HepG2 (cell line): Measurements from ENCODE around the gene UAP1. TPM values are rescaled to one million over a fixed set of nuclear protein-coding genes. Genes with fewer than 3 reads are reported as not detected.

ENCODE experiments used
- CHD2 ChIP-seq: IDR thresholded peaks from 2 replicates; pipeline ENCODE4 v1.6.1; 2011; ENCODE audit warnings: low read depth, low read length, improper control_type of control experiment
- CREB1 ChIP-seq, 2 experiments: fragments of 450-650 bp in 1 of 2; IDR thresholded peaks; 2 replicates each; pipeline ENCODE4 v1.6.1; 2016 to 2017; ENCODE audit warnings: control low read depth in 1 of 2, mild to moderate bottlenecking in 1 of 2, missing compliant biosample characterization in 1 of 2, missing genetic modification characterization in 1 of 2
- ETV5 ChIP-seq: IDR thresholded peaks from 2 replicates; pipeline ENCODE4 v1.6.1; 2018; ENCODE audit warnings: missing biosample characterization, missing genetic modification reagents, inconsistent platforms, borderline replicate concordance
- FOXC1 ChIP-seq: sonication (generic); formaldehyde crosslinking; IDR thresholded peaks from 2 replicates; pipeline ENCODE4 v1.8.0; 2022; ENCODE audit warnings: mild to moderate bottlenecking, missing genetic modification reagents, borderline replicate concordance
- GABPA ChIP-seq, 2 experiments: IDR thresholded peaks; 2 replicates each; pipeline ENCODE4 v1.6.1; 2011 to 2016; ENCODE audit warnings: low read depth in 2 of 2, low read length in 1 of 2, missing biosample characterization in 1 of 2, missing genetic modification characterization in 1 of 2
- GATAD2A ChIP-seq: IDR thresholded peaks from 2 replicates; pipeline ENCODE4 v1.6.1; 2016
- JUNB ChIP-seq: sonication (generic); formaldehyde crosslinking; IDR thresholded peaks from 2 replicates; pipeline ENCODE4 v1.8.0; 2022; ENCODE audit warnings: missing genetic modification reagents, mild to moderate bottlenecking, borderline replicate concordance
- TOPORS ChIP-seq: sonication (generic); formaldehyde crosslinking; IDR thresholded peaks from 2 replicates; pipeline ENCODE4 v1.8.0; 2023; ENCODE audit warnings: mild to moderate bottlenecking, missing genetic modification reagents
- ZMYM3 ChIP-seq: sonication (generic); formaldehyde crosslinking; IDR thresholded peaks from 2 replicates; pipeline ENCODE4 v1.5.1; 2020; ENCODE audit warnings: mild to moderate bottlenecking, missing genetic modification reagents
- ZNF121 ChIP-seq: sonication (generic); formaldehyde crosslinking; IDR thresholded peaks from 2 replicates; pipeline ENCODE4 v1.5.0; 2020; ENCODE audit warnings: mild to moderate bottlenecking, missing genetic modification reagents
- ZNF180 ChIP-seq: sonication (generic); formaldehyde crosslinking; IDR thresholded peaks from 2 replicates; pipeline ENCODE4 v1.4.0; 2020; ENCODE audit warnings: low read depth, missing genetic modification reagents, borderline replicate concordance
- ZNF207 ChIP-seq: fragments of 450-650 bp; IDR thresholded peaks from 2 replicates; pipeline ENCODE4 v1.6.1; 2016; ENCODE audit warnings: antibody characterized with exemption, borderline replicate concordance
- ZNF432 ChIP-seq: sonication (generic); formaldehyde crosslinking; IDR thresholded peaks from 2 replicates; pipeline ENCODE4 v1.5.0; 2020; ENCODE audit warnings: missing genetic modification reagents, mild to moderate bottlenecking, borderline replicate concordance
- polyA plus RNA-seq, 8 experiments: library from polyadenylated mRNA; depleted of rRNA in 3 of 8; stranded (reverse) in 7 of 8; unstranded in 1 of 8; fragments of >200 nt; fragmentation: Illumina TruSeq in 4 of 8; extraction: Trizol in 4 of 8; gene quantifications; 2 replicates each; pipeline versions ENCODE4 v1.2.1 to v1.2.3, GENCODE V29; 2011 to 2016; ENCODE audit warnings: low read depth in 4 of 8, missing spikeins in 1 of 8, mixed read lengths in 1 of 8; ENCODE audit not compliant: insufficient read depth in 1 of 8
- total RNA-seq, 5 experiments: library from RNA; depleted of rRNA; stranded (reverse); fragments of >200 nt; fragmentation: Illumina TruSeq; extraction: Trizol; gene quantifications; 2 replicates each; pipeline ENCODE4 v1.2.3, GENCODE V29; 2016; ENCODE audit warnings: low read depth in 1 of 5
- TF ChIP-seq, protein P1 (sequence below): sonication (generic); formaldehyde crosslinking; IDR thresholded peaks from 2 replicates; pipeline ENCODE4 v1.8.0; 2022; ENCODE audit warnings: missing genetic modification reagents, low read depth, mild to moderate bottlenecking, borderline replicate concordance
- TF ChIP-seq, protein P2 (sequence below): IDR thresholded peaks from 2 replicates; pipeline ENCODE4 v1.6.1; 2012; ENCODE audit warnings: low read depth, low read length, improper control_type of control experiment
- TF ChIP-seq, protein P3 (sequence below): IDR thresholded peaks from 2 replicates; pipeline ENCODE4 v1.6.1; 2016; ENCODE audit warnings: control low read depth
- TF ChIP-seq, protein P4 (sequence below): sonication (generic); formaldehyde crosslinking; IDR thresholded peaks from 2 replicates; pipeline ENCODE4 v1.8.0; 2022; ENCODE audit warnings: missing genetic modification reagents, mild to moderate bottlenecking, moderate library complexity, borderline replicate concordance
- TF ChIP-seq, protein P5 (sequence below): IDR thresholded peaks from 2 replicates; pipeline ENCODE4 v1.6.1; 2016; ENCODE audit warnings: low read depth, borderline replicate concordance
- TF ChIP-seq, protein P6 (sequence below): sonication (generic); formaldehyde crosslinking; IDR thresholded peaks from 2 replicates; pipeline ENCODE4 v1.4.0; 2020; ENCODE audit warnings: low read depth, mild to moderate bottlenecking, missing genetic modification reagents

Gene UAP1
- total and polyA plus RNA-seq, 2 of the 13 experiments (the other 11 are each of a cell fraction or from before 2014, with no cell fraction given), result 48.4 to 117 TPM

DNA sequence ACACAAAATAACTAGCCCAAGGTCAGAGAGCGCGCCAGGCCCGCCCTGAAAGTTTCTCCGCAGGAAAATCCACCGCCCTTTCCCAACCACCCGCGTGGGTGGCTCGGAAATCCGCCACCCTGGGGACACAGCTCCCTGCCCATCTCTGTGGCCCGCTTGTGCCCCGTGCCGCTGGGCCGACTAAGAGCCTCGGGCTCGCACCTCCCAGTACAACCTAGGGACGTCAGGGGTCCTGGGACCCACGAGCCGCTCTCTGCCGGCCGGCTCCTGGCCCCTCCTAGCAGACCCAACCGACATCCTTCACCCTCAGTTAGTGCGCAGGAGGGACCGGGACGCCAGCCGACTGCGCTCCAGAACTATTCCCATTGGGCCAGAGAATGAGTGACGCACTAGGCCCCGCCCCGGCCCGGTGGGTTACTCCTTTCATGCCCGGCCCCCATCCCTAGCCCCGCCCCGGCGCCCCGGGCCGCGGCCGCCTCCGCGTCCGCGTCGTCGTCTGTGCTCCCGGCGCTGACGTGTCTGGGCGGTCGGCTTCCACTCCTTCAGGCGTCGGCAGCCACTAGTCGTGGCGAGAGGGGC lies 396 bp upstream of the UAP1 start (continued):
- TF ChIP-seq, protein P1, sequence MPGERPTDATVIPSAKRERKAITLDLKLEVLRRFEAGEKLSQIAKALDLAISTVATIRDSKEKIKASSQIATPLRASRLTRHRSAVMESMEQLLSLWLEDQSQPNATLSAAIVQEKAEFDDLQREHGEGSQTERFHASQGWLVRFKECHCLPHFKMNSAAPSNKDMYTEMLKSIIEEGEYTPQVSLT (CRISPR knock-in tag), result no peak
- TF ChIP-seq ZNF207 (no peak), GABPA (IDR thresholded peaks at IDR 0.05; ENCODE audit: low read depth, low read length) (no peak), GABPA (CRISPR knock-in tag; IDR thresholded peaks at IDR 0.05; ENCODE audit: low read depth) (no peak), ZNF121 (no peak), JUNB (no peak), ETV5 (CRISPR knock-in tag) (no peak), FOXC1 (CRISPR knock-in tag) (no peak), CHD2 (no peak), TOPORS (no peak), ZMYM3 (CRISPR knock-in tag) (no peak), ZNF180 (no peak), CREB1 (IDR thresholded peaks at IDR 0.05) (peak; percentile 83), CREB1 (CRISPR knock-in tag; IDR thresholded peaks at IDR 0.05) (no peak), GATAD2A (CRISPR knock-in tag) (no peak), ZNF432 (no peak)
- TF ChIP-seq, protein P2, sequence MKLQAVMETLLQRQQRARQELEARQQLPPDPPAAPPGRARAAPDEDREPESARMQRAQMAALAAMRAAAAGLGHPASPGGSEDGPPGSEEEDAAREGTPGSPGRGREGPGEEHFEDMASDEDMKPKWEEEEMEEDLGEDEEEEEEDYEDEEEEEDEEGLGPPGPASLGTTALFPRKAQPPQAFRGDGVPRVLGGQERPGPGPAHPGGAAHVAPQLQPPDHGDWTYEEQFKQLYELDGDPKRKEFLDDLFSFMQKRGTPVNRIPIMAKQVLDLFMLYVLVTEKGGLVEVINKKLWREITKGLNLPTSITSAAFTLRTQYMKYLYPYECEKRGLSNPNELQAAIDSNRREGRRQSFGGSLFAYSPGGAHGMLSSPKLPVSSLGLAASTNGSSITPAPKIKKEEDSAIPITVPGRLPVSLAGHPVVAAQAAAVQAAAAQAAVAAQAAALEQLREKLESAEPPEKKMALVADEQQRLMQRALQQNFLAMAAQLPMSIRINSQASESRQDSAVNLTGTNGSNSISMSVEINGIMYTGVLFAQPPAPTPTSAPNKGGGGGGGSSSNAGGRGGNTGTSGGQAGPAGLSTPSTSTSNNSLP, result no peak
- TF ChIP-seq, protein P3, sequence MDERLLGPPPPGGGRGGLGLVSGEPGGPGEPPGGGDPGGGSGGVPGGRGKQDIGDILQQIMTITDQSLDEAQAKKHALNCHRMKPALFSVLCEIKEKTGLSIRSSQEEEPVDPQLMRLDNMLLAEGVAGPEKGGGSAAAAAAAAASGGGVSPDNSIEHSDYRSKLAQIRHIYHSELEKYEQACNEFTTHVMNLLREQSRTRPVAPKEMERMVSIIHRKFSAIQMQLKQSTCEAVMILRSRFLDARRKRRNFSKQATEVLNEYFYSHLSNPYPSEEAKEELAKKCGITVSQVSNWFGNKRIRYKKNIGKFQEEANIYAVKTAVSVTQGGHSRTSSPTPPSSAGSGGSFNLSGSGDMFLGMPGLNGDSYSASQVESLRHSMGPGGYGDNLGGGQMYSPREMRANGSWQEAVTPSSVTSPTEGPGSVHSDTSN (CRISPR knock-in tag), result peak; percentile 60
- TF ChIP-seq, protein P4, sequence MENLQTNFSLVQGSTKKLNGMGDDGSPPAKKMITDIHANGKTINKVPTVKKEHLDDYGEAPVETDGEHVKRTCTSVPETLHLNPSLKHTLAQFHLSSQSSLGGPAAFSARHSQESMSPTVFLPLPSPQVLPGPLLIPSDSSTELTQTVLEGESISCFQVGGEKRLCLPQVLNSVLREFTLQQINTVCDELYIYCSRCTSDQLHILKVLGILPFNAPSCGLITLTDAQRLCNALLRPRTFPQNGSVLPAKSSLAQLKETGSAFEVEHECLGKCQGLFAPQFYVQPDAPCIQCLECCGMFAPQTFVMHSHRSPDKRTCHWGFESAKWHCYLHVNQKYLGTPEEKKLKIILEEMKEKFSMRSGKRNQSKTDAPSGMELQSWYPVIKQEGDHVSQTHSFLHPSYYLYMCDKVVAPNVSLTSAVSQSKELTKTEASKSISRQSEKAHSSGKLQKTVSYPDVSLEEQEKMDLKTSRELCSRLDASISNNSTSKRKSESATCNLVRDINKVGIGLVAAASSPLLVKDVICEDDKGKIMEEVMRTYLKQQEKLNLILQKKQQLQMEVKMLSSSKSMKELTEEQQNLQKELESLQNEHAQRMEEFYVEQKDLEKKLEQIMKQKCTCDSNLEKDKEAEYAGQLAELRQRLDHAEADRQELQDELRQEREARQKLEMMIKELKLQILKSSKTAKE (CRISPR knock-in tag), result peak; percentile 49; the same call in 1 of the 2 replicates
- TF ChIP-seq, protein P5, sequence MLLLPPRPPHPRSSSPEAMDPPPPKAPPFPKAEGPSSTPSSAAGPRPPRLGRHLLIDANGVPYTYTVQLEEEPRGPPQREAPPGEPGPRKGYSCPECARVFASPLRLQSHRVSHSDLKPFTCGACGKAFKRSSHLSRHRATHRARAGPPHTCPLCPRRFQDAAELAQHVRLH (CRISPR knock-in tag), result peak; percentile 41; the same call in 1 of the 2 replicates
- TF ChIP-seq, protein P6, sequence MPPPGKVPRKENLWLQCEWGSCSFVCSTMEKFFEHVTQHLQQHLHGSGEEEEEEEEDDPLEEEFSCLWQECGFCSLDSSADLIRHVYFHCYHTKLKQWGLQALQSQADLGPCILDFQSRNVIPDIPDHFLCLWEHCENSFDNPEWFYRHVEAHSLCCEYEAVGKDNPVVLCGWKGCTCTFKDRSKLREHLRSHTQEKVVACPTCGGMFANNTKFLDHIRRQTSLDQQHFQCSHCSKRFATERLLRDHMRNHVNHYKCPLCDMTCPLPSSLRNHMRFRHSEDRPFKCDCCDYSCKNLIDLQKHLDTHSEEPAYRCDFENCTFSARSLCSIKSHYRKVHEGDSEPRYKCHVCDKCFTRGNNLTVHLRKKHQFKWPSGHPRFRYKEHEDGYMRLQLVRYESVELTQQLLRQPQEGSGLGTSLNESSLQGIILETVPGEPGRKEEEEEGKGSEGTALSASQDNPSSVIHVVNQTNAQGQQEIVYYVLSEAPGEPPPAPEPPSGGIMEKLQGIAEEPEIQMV, result peak; percentile 87; the same call in 1 of the 2 replicates
